Left ventricle myocardium inferior (tissue), 1 donor: ENCODE results near the gene TSPAN32. TPM values are rescaled to one million over a fixed set of nuclear protein-coding genes. Genes with fewer than 3 reads are reported as not detected.

Experiments used
- DNase-seq: peaks from one replicate; pipeline ENCODE4 v3.0.0-alpha.2; 2020
- H3K27ac ChIP-seq: fragments of 200-600 bp; replicated peaks from 2 replicates; pipeline ENCODE4 v1.8.0; 2021
- H3K27me3 ChIP-seq: fragments of 200-600 bp; 2 replicates; pipeline ENCODE4 v1.8.0; 2021; ENCODE audit warnings: low read depth
- H3K36me3 ChIP-seq: fragments of 200-600 bp; 2 replicates; pipeline ENCODE4 v1.8.0; 2021
- H3K4me1 ChIP-seq: fragments of 200-600 bp; 2 replicates; pipeline ENCODE4 v1.8.0; 2021
- H3K4me3 ChIP-seq: fragments of 200-600 bp; 2 replicates; pipeline ENCODE4 v1.8.0; 2021; ENCODE audit warnings: mild to moderate bottlenecking, moderate library complexity
- H3K9me3 ChIP-seq: fragments of 200-600 bp; replicated peaks from 2 replicates; pipeline ENCODE4 v1.8.0; 2021
- CTCF ChIP-seq: fragments of 200-600 bp; IDR thresholded peaks from 2 replicates; pipeline ENCODE4 v1.8.0; 2021; ENCODE audit warnings: antibody characterized with exemption, mild to moderate bottlenecking, borderline replicate concordance
- intact Hi-C: fragments of 100-400 bp; cut with micrococcal nuclease; formaldehyde crosslinking; loops from one replicate; pipeline ENCODE4 v1.11.0; 2022
- total RNA-seq: library from RNA; stranded (reverse); fragmentation: NEBNext Ultra II Directional; extraction: Animal tissue kit (Norgen Biotek cat#: 25700); gene quantifications from one replicate; pipeline ENCODE4 v1.2.1, GENCODE V29; 2021
- donor health status: DM: no; HTN: yes; CAD: no; lungs with severe emphysema.

The TSPAN32 gene
- total RNA-seq, 1 donor from 2014 or later, result 27.1 TPM

- peaks cover 27% of the 10 kb centered on the region for H3K4me1 ChIP-seq
- H3K4me3 ChIP-seq, result peak overlapping the region; percentile 64
- TF ChIP-seq CTCF, result no peak
- H3K27me3 ChIP-seq, result peaks cover 89% of the 10 kb centered on the region
- no peak overlapping the region for H3K27ac ChIP-seq
- DNase-seq, result no peak
- intact Hi-C loops, result no loop called here
- no peaks in the 10 kb centered on the region for H3K36me3 ChIP-seq
- no peaks in the 10 kb centered on the region for H3K9me3 ChIP-seq
These were observed 30.2 kb upstream of the TSPAN32 start for GRCh38 chr11:2271327-2272227.

GRCh38 chr11:2272228-2272945 lies 29.4 kb upstream of the TSPAN32 start:
- peaks cover 81% of the 10 kb centered on the region for H3K27me3 ChIP-seq
- H3K36me3 ChIP-seq, result no peaks in the 10 kb centered on the region
- intact Hi-C loops, result no loop called here
- TF ChIP-seq CTCF, result no peak
- no peak overlapping the region for H3K4me3 ChIP-seq
- no peak overlapping the region for H3K27ac ChIP-seq
- DNase-seq, result no peak
- peaks cover 27% of the 10 kb centered on the region for H3K4me1 ChIP-seq
- H3K9me3 ChIP-seq, result no peaks in the 10 kb centered on the region

GRCh38 chr11:2272946-2273280 lies 28.9 kb upstream of the TSPAN32 start:
- peaks cover 76% of the 10 kb centered on the region for H3K27me3 ChIP-seq
- intact Hi-C loops, result no loop called here
- no peak for DNase-seq

GRCh38 chr11:2273311-2273710 lies 28.5 kb upstream of the TSPAN32 start:
- Histone ChIP-seq H3K27ac (no peak overlapping the region), H3K4me1 (peaks cover 27% of the 10 kb centered on the region), H3K36me3 (no peaks in the 10 kb centered on the region), H3K4me3 (no peak overlapping the region), H3K27me3 (peaks cover 75% of the 10 kb centered on the region), H3K9me3 (no peaks in the 10 kb centered on the region)
- intact Hi-C loops, result no loop called here
- no peak for DNase-seq
- TF ChIP-seq CTCF, result no peak

More at GRCh38 chr11:2272946-2273280, 28.9 kb upstream of the TSPAN32 start:
- TF ChIP-seq CTCF, result no peak
- Histone ChIP-seq H3K9me3 (no peaks in the 10 kb centered on the region), H3K4me1 (peaks cover 27% of the 10 kb centered on the region), H3K36me3 (no peaks in the 10 kb centered on the region), H3K4me3 (no peak overlapping the region), H3K27ac (no peak overlapping the region)

GRCh38 chr11:2273771-2274170 lies 28.0 kb upstream of the TSPAN32 start:
- intact Hi-C loops, result no loop called here
- H3K36me3 ChIP-seq, result no peaks in the 10 kb centered on the region
- peaks cover 25% of the 10 kb centered on the region for H3K4me1 ChIP-seq
- H3K27me3 ChIP-seq, result peaks cover 70% of the 10 kb centered on the region
- DNase-seq, result no peak
- no peak overlapping the region for H3K4me3 ChIP-seq
- no peak overlapping the region for H3K27ac ChIP-seq
- TF ChIP-seq CTCF, result no peak
- H3K9me3 ChIP-seq, result no peaks in the 10 kb centered on the region
